Stimulated activated CD4-positive, alpha-beta T cell treated with anti-CD3 and anti-CD28 coated beads, Interleukin-1b, Interleukin-23, amount 100 ng/mL, for 48 hours (primary cell): ENCODE measurements around the gene PARD3.
"Not testable (repeated sequence)": the region's sequence is repeated elsewhere in the genome, so short reads cannot be mapped to it uniquely, and the experiment has no call there.

Experiments used
- DNase-seq: peaks from one replicate; pipeline ENCODE4 v3.0.0-alpha.2; 2020

PARD3 gene

GRCh38 chr10:34479520-34480179, 335.4 kb downstream of the PARD3 start:
- no peak for DNase-seq

GRCh38 chr10:34477249-34477648, 337.8 kb downstream of the PARD3 start:
- DNase-seq: no peak

GRCh38 chr10:34476608-34477007, 338.5 kb downstream of the PARD3 start:
- no peak for DNase-seq

GRCh38 chr10:34475786-34476185, 339.3 kb downstream of the PARD3 start:
- no peak for DNase-seq

GRCh38 chr10:34475274-34475646, 339.8 kb downstream of the PARD3 start:
- DNase-seq: no peak

GRCh38 chr10:34474555-34475273, 340.4 kb downstream of the PARD3 start:
- DNase-seq: no peak

GRCh38 chr10:34474009-34474376, 341.1 kb downstream of the PARD3 start:
- no peak for DNase-seq

- DNase-seq: no peak
Observed at GRCh38 chr10:34473174-34474008, 341.7 kb downstream of the PARD3 start.

GRCh38 chr10:34470307-34470706, 344.8 kb downstream of the PARD3 start:
- no peak for DNase-seq

GRCh38 chr10:34469446-34469845, 345.6 kb downstream of the PARD3 start:
- no peak for DNase-seq

GRCh38 chr10:34467902-34468301, 347.2 kb downstream of the PARD3 start:
- DNase-seq: no peak

- no peak for DNase-seq
Observed at GRCh38 chr10:34467364-34467763, 347.7 kb downstream of the PARD3 start.

- DNase-seq: no peak
Observed at GRCh38 chr10:34465678-34466077, 349.4 kb downstream of the PARD3 start.

GRCh38 chr10:34464591-34464990, 350.5 kb downstream of the PARD3 start:
- no peak for DNase-seq

GRCh38 chr10:34464000-34464399, 351.1 kb downstream of the PARD3 start:
- DNase-seq: no peak

GRCh38 chr10:34462993-34463392, 352.1 kb downstream of the PARD3 start:
- no peak for DNase-seq

GRCh38 chr10:34462056-34462455, 353.0 kb downstream of the PARD3 start:
- no peak for DNase-seq

GRCh38 chr10:34454590-34455261, 360.4 kb downstream of the PARD3 start:
- no peak for DNase-seq

- DNase-seq: no peak
Observed at GRCh38 chr10:34449836-34450235, 365.3 kb downstream of the PARD3 start.

- DNase-seq: no peak
Observed at GRCh38 chr10:34446049-34446448, 369.0 kb downstream of the PARD3 start.

GRCh38 chr10:34444223-34445183, 370.6 kb downstream of the PARD3 start:
- DNase-seq: no peak

GRCh38 chr10:34439386-34439785, 375.7 kb downstream of the PARD3 start:
- DNase-seq: not testable (repeated sequence)
